GM12878 (cell line): ENCODE measurements around the gene IDH3B. TPM values are rescaled to one million over a fixed set of nuclear protein-coding genes. Genes with fewer than 3 reads are reported as not detected.

Experiments
- ATAC-seq: fragments of 200-7000 bp; cut with Tn5 transposase; 3 replicates; pipeline ENCODE4 v1.9.1; 2020; ENCODE audit warnings: mild to moderate bottlenecking, moderate library complexity
- BruUV-seq: library from RNA; stranded (reverse); fragments of 400-500 nt; replicated peaks from 2 replicates; lab custom pipeline; 2021; lab: Mats Ljungman, UMichigan
- CTCF ChIA-PET: fragments of 300-600 bp; sonication (Branson Sonifier 250); formaldehyde crosslinking; extraction: SDS; loops from one replicate; lab custom pipeline; 2021; ENCODE audit warnings: inconsistent platforms; lab: Yijun Ruan, JAX
- POLR2A ChIA-PET: fragments of 350-600 bp; formaldehyde crosslinking; extraction: SDS; loops from one replicate; lab custom pipeline; 2021; ENCODE audit warnings: inconsistent platforms; lab: Charles Lee
- RAD21 ChIA-PET: fragments of 300-600 bp; sonication (Branson Sonifier 250); formaldehyde crosslinking; loops from one replicate; lab custom pipeline; 2023; ENCODE audit warnings: antibody characterized with exemption; ENCODE audit not compliant: unreplicated experiment; lab: Charles Lee
- SMC1A ChIA-PET: fragments of 300-600 bp; sonication (Branson Sonifier 250); formaldehyde crosslinking; loops from one replicate; lab custom pipeline; 2023; ENCODE audit not compliant: unreplicated experiment, uncharacterized antibody; lab: Charles Lee
- DNase-seq: peaks from one replicate; pipeline ENCODE4 v3.0.0-alpha.2; 2011; ENCODE audit warnings: low read depth, low spot score
- FAIRE-seq: peaks from 3 replicates; lab custom pipeline; 2011; peaks lifted over from hg19 to GRCh38; lab: Jason Lieb, UNC
- H2AFZ ChIP-seq: 2 replicates; pipeline ENCODE4 v1.6.0; 2011; ENCODE audit warnings: low read depth, low read length, control low read depth; ENCODE audit not compliant: control insufficient read depth
- H3K27ac ChIP-seq: 2 replicates; pipeline ENCODE4 v1.5.1; 2011; ENCODE audit warnings: control low read depth; ENCODE audit not compliant: control insufficient read depth, insufficient read depth
- H3K27me3 ChIP-seq, 2 experiments: replicated peaks in 1 of 2; 2 replicates each; pipeline versions ENCODE4 v1.6.0 to v1.6.1; 2011; ENCODE audit warnings: low read length in 1 of 2; ENCODE audit not compliant: control insufficient read depth in 2 of 2, insufficient read depth in 2 of 2
- H3K36me3 ChIP-seq, 2 experiments: 2 replicates each; pipeline ENCODE4 v1.5.1; 2011; ENCODE audit warnings: low read length in 1 of 2; ENCODE audit not compliant: control insufficient read depth in 2 of 2, insufficient read depth in 2 of 2
- H3K4me1 ChIP-seq: 2 replicates; pipeline ENCODE4 v1.6.1; 2011; ENCODE audit warnings: mild to moderate bottlenecking, low read length, moderate library complexity, mixed read lengths; ENCODE audit not compliant: control insufficient read depth, insufficient read depth
- H3K4me2 ChIP-seq: 2 replicates; pipeline ENCODE4 v1.6.0; 2011; ENCODE audit warnings: control low read depth; ENCODE audit not compliant: control insufficient read depth, insufficient read depth
- H3K4me3 ChIP-seq: fragments of 200-600 bp; sonication (generic); 2 replicates; pipeline ENCODE4 v1.5.1; 2016
- H3K79me2 ChIP-seq: 2 replicates; pipeline ENCODE4 v1.6.0; 2011; ENCODE audit warnings: low read length; ENCODE audit not compliant: control insufficient read depth, insufficient read depth
- H3K9ac ChIP-seq: 2 replicates; pipeline ENCODE4 v1.8.0; 2011; ENCODE audit warnings: low read length, control low read depth, mixed read lengths; ENCODE audit not compliant: control insufficient read depth, insufficient read depth
- H3K9me3 ChIP-seq: replicated peaks from 3 replicates; pipeline ENCODE4 v1.5.1; 2011; ENCODE audit warnings: mild to moderate bottlenecking, low read length; ENCODE audit not compliant: control insufficient read depth, insufficient read depth
- H4K20me1 ChIP-seq: 2 replicates; pipeline ENCODE4 v1.6.0; 2011; ENCODE audit not compliant: control insufficient read depth, insufficient read depth
- IKZF2 ChIP-seq, 2 experiments: fragments of 450-650 bp; IDR thresholded peaks; 2 replicates each; pipeline ENCODE4 v1.6.1; 2017; ENCODE audit warnings: mild to moderate bottlenecking in 2 of 2, moderate library complexity in 2 of 2
- IRF5 ChIP-seq: fragments of 450-650 bp; IDR thresholded peaks from 2 replicates; pipeline ENCODE4 v1.6.1; 2017; ENCODE audit warnings: borderline replicate concordance
- JUNB ChIP-seq: IDR thresholded peaks from 2 replicates; pipeline ENCODE4 v1.6.1; 2016; ENCODE audit warnings: antibody characterized with exemption, mild to moderate bottlenecking
- LARP7 ChIP-seq: fragments of 450-650 bp; IDR thresholded peaks from 2 replicates; pipeline ENCODE4 v1.6.1; 2017; ENCODE audit warnings: mild to moderate bottlenecking
- MTA2 ChIP-seq: fragments of 450-650 bp; IDR thresholded peaks from 2 replicates; pipeline ENCODE4 v1.6.1; 2016; ENCODE audit warnings: low read depth, mild to moderate bottlenecking, moderate library complexity
- MTA3 ChIP-seq: IDR thresholded peaks from 2 replicates; pipeline ENCODE4 v1.6.1; 2012; ENCODE audit warnings: low read length, inconsistent platforms, borderline replicate concordance
- MYB ChIP-seq: fragments of 150-350 bp; IDR thresholded peaks from 2 replicates; pipeline ENCODE4 v1.6.1; 2014; ENCODE audit warnings: mild to moderate bottlenecking, low read depth, low read length, borderline replicate concordance
- POLR2A ChIP-seq: IDR thresholded peaks from 2 replicates; pipeline ENCODE4 v1.6.1; 2011; ENCODE audit warnings: low read depth, mild to moderate bottlenecking, low read length
- POLR2AphosphoS5 ChIP-seq: IDR thresholded peaks from 2 replicates; pipeline ENCODE4 v1.6.1; 2011; ENCODE audit warnings: mild to moderate bottlenecking, low read length, inconsistent platforms
- POU2F2 ChIP-seq: IDR thresholded peaks from 3 replicates; pipeline ENCODE4 v1.6.1; 2011; ENCODE audit warnings: low read depth, mild to moderate bottlenecking, low read length, borderline replicate concordance
- RAD51 ChIP-seq: fragments of 450-650 bp; IDR thresholded peaks from 2 replicates; pipeline ENCODE4 v1.6.1; 2016; ENCODE audit warnings: moderate library complexity, mild to moderate bottlenecking, inconsistent platforms
- RB1 ChIP-seq: fragments of 450-650 bp; formaldehyde crosslinking; IDR thresholded peaks from 2 replicates; pipeline ENCODE4 v1.6.1; 2017; ENCODE audit warnings: mild to moderate bottlenecking, borderline replicate concordance
- STAT3 ChIP-seq: IDR thresholded peaks from 2 replicates; pipeline ENCODE4 v1.6.1; 2011; ENCODE audit warnings: low read depth, low read length, improper control_type of control experiment
- ZNF622 ChIP-seq: fragments of 450-650 bp; IDR thresholded peaks from 2 replicates; pipeline ENCODE4 v1.6.1; 2017; ENCODE audit warnings: mild to moderate bottlenecking, inconsistent platforms
- WGBS: methylation state at CpG from one replicate; pipeline ENCODE4 v1.1.6; 2016; ENCODE audit warnings: low lambda C conversion rate; ENCODE audit not compliant: insufficient replicate concordance, insufficient coverage; ENCODE audit errors: missing lambda C conversion rate; 5-methylcytosine and 5-hydroxymethylcytosine counted together
- in situ Hi-C: fragments of 300-500 bp; cut with MboI; formaldehyde crosslinking; loops from 9 replicates; pipeline ENCODE4 v1.14.3; 2018; ENCODE audit warnings: mixed read lengths
- intact Hi-C: fragments of 100-400 bp; cut with micrococcal nuclease; formaldehyde crosslinking; loops from one replicate; pipeline ENCODE4 v1.14.2; 2022; ENCODE audit not compliant: unreplicated experiment
- polyA plus RNA-seq, 11 experiments: library from polyadenylated mRNA; depleted of rRNA in 4 of 11; unstranded in 6 of 11; stranded (reverse) in 5 of 11; fragments of >200 nt; fragmentation: Nextera tagmentation in 4 of 11; fragmentation: Illumina TruSeq in 1 of 11; extraction: Ambion mirVana in 4 of 11; extraction: Trizol in 1 of 11; gene quantifications; 1 replicate in 1 of 11; 2 replicates in 10 of 11; pipeline versions ENCODE4 v1.2.1 to v1.2.3, GENCODE V29; 2011 to 2016; ENCODE audit warnings: inconsistent platforms in 2 of 11, missing spikeins in 2 of 11, low read depth in 1 of 11
- total RNA-seq, 4 experiments: library from RNA; depleted of rRNA in 3 of 4; stranded (reverse); fragments of >200 nt in 3 of 4; fragmentation: Illumina TruSeq in 1 of 4; extraction: Trizol in 1 of 4; gene quantifications; 2 replicates each; pipeline versions ENCODE4 v1.2.1 to v1.2.3, GENCODE V29; 2013 to 2021
- TF ChIP-seq, protein P1 (sequence below): IDR thresholded peaks from 2 replicates; pipeline ENCODE4 v1.6.1; 2012; ENCODE audit warnings: mild to moderate bottlenecking, low read depth, low read length
- TF ChIP-seq, protein P2 (sequence below): fragments of 450-650 bp; IDR thresholded peaks from 2 replicates; pipeline ENCODE4 v1.6.1; 2018; ENCODE audit warnings: borderline replicate concordance, mild to moderate bottlenecking; ENCODE audit not compliant: partially characterized antibody

IDH3B gene
- total and polyA plus RNA-seq, 10 of the 15 experiments (the other 5 are each of a cell fraction or from before 2014, with no cell fraction given), result 65.3 to 177 (median 121) TPM

GRCh38 chr20:2705931-2706645 lies 42.1 kb upstream of the IDH3B start (continued):
- no peak for TF ChIP-seq IRF5
- TF ChIP-seq MTA2, result no peak
- no peak for TF ChIP-seq MYB
- TF ChIP-seq LARP7, result no peak
- no peak for TF ChIP-seq POLR2A
- no peak for TF ChIP-seq MTA3
- TF ChIP-seq, all 136 proteins: peak for 0

DNA sequence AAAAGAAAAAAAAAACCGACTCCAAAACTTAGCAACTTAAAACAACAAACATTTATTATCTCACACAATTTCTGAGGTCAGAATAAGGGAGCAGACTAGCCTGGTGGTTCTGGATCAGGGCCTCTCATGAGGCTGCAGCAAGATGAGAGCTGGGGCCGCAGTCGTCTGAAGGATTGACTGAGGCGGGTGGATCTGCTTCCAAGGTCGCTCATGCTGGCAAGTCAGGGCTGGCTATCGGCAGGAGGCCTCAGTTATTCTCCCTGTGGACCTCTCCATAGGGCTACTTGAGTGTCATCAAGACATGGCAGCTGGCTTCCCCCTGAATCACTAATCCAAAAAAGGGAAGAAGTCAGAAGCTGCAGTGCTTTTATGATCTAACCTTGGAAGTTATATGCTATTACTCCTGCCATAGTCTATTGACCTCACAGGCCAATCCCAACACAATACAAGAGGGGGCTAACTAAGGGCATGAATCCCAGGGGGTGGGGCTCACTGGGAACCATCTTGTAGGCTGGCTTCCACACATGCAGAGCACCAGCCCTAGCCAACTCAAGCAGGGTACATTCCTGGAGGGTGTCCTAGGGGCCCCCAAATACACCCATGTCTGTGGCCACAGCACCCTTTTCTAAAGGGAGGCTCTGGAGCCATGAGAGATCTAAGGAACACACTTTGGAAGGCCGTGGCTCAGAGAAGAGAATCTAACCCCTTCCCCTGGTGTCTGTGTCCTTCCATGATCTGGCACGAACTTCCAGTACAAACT lies 39.9 kb upstream of the IDH3B start:
- H3K4me1 ChIP-seq, result no peaks in the 10 kb centered on the region
- no peaks in the 10 kb centered on the region for H3K9me3 ChIP-seq
- WGBS, result 37% methylated on average over 8 of the region's 8 CpGs
- ChIA-PET CTCF (interaction anchor here (0.6 kb wide), 1 partner anchor 104 kb away, joined by 3 read pairs; no protein-coding TSS in a partner anchor), RAD21 (no interaction called here), POLR2A (no interaction called here), SMC1A (no interaction called here)
- no peak overlapping the region for H3K9ac ChIP-seq
- H3K36me3 ChIP-seq, result no peaks in the 10 kb centered on the region
- DNase-seq (no peak), ATAC-seq (no peak), FAIRE-seq (no peak)
- peaks cover 0 to 2% of the 10 kb centered on the region in 2 experiments; a peak in 2 of 4 replicates for H3K27me3 ChIP-seq
- no peak overlapping the region for H3K4me2 ChIP-seq
- no peak overlapping the region for H3K27ac ChIP-seq
- H3K79me2 ChIP-seq, result no peaks in the 10 kb centered on the region
- H4K20me1 ChIP-seq, result no peaks in the 10 kb centered on the region
- no TSS peak for BruUV-seq
- in situ Hi-C loops (no loop called here), intact Hi-C loops (no loop called here)
- no peak overlapping the region for H3K4me3 ChIP-seq
- H2AFZ ChIP-seq, result no peak overlapping the region
- no peak for TF ChIP-seq POU2F2
- TF ChIP-seq, protein P1, sequence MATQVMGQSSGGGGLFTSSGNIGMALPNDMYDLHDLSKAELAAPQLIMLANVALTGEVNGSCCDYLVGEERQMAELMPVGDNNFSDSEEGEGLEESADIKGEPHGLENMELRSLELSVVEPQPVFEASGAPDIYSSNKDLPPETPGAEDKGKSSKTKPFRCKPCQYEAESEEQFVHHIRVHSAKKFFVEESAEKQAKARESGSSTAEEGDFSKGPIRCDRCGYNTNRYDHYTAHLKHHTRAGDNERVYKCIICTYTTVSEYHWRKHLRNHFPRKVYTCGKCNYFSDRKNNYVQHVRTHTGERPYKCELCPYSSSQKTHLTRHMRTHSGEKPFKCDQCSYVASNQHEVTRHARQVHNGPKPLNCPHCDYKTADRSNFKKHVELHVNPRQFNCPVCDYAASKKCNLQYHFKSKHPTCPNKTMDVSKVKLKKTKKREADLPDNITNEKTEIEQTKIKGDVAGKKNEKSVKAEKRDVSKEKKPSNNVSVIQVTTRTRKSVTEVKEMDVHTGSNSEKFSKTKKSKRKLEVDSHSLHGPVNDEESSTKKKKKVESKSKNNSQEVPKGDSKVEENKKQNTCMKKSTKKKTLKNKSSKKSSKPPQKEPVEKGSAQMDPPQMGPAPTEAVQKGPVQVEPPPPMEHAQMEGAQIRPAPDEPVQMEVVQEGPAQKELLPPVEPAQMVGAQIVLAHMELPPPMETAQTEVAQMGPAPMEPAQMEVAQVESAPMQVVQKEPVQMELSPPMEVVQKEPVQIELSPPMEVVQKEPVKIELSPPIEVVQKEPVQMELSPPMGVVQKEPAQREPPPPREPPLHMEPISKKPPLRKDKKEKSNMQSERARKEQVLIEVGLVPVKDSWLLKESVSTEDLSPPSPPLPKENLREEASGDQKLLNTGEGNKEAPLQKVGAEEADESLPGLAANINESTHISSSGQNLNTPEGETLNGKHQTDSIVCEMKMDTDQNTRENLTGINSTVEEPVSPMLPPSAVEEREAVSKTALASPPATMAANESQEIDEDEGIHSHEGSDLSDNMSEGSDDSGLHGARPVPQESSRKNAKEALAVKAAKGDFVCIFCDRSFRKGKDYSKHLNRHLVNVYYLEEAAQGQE, result no peak
- TF ChIP-seq ZNF622, result no peak
- TF ChIP-seq RB1, result no peak
- TF ChIP-seq STAT3, result no peak
- no peak for TF ChIP-seq JUNB
- TF ChIP-seq, protein P2, sequence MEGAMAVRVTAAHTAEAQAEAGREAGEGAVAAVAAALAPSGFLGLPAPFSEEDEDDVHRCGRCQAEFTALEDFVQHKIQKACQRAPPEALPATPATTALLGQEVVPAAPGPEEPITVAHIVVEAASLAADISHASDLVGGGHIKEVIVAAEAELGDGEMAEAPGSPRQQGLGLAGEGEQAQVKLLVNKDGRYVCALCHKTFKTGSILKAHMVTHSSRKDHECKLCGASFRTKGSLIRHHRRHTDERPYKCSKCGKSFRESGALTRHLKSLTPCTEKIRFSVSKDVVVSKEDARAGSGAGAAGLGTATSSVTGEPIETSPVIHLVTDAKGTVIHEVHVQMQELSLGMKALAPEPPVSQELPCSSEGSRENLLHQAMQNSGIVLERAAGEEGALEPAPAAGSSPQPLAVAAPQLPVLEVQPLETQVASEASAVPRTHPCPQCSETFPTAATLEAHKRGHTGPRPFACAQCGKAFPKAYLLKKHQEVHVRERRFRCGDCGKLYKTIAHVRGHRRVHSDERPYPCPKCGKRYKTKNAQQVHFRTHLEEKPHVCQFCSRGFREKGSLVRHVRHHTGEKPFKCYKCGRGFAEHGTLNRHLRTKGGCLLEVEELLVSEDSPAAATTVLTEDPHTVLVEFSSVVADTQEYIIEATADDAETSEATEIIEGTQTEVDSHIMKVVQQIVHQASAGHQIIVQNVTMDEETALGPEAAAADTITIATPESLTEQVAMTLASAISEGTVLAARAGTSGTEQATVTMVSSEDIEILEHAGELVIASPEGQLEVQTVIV, result no peak
- no peak for TF ChIP-seq IKZF2 (IDR thresholded peaks at IDR 0.05)
- no peak for TF ChIP-seq RAD51
- no peak for TF ChIP-seq POLR2AphosphoS5
